Osteoblast (primary cell): ENCODE results near the gene ADGRL3. TPM values are rescaled to one million over a fixed set of nuclear protein-coding genes. Genes with fewer than 3 reads are reported as not detected.

Experiments
- DNase-seq: peaks from one replicate; pipeline ENCODE4 v3.0.0; 2011; ENCODE audit warnings: low spot score, mixed read lengths; ENCODE audit not compliant: insufficient read length; ENCODE audit errors: missing footprints
- H2AFZ ChIP-seq: 2 replicates; pipeline ENCODE4 v1.6.0; 2011; ENCODE audit warnings: mild to moderate bottlenecking, low read length
- H3K27ac ChIP-seq: 2 replicates; pipeline ENCODE4 v1.5.1; 2011; ENCODE audit warnings: mild to moderate bottlenecking, low read depth, low read length, moderate library complexity
- H3K27me3 ChIP-seq: 2 replicates; pipeline ENCODE4 v1.6.0; 2012; ENCODE audit warnings: mild to moderate bottlenecking, control low read depth, inconsistent platforms, low read length, moderate library complexity; ENCODE audit not compliant: insufficient read depth
- H3K36me3 ChIP-seq: 2 replicates; pipeline ENCODE4 v1.5.1; 2011; ENCODE audit warnings: mild to moderate bottlenecking, low read length, control low read depth, moderate library complexity; ENCODE audit not compliant: insufficient read depth
- H3K4me1 ChIP-seq: 2 replicates; pipeline ENCODE4 v1.5.1; 2011; ENCODE audit warnings: mild to moderate bottlenecking, low read length, control low read depth, moderate library complexity; ENCODE audit not compliant: insufficient read depth
- H3K4me2 ChIP-seq: 2 replicates; pipeline ENCODE4 v1.6.0; 2011; ENCODE audit warnings: mild to moderate bottlenecking, low read length; ENCODE audit not compliant: insufficient read depth
- H3K4me3 ChIP-seq: fragments of 200-600 bp; sonication (generic); 3 replicates; pipeline ENCODE4 v1.5.1; 2012; ENCODE audit warnings: mild to moderate bottlenecking, low read length, inconsistent platforms; ENCODE audit not compliant: insufficient read depth
- H3K79me2 ChIP-seq: 2 replicates; pipeline ENCODE4 v1.6.0; 2012; ENCODE audit warnings: mild to moderate bottlenecking, low read length, control low read depth, inconsistent platforms; ENCODE audit not compliant: insufficient read depth
- H3K9me3 ChIP-seq: 2 replicates; pipeline ENCODE4 v1.5.1; 2011; ENCODE audit warnings: low read depth, low read length, control low read depth
- H4K20me1 ChIP-seq: 2 replicates; pipeline ENCODE4 v1.6.0; 2012; ENCODE audit warnings: mild to moderate bottlenecking, low read length, control low read depth; ENCODE audit not compliant: insufficient read depth
- CTCF ChIP-seq: IDR thresholded peaks from 2 replicates; pipeline ENCODE4 v1.5.1; 2011; ENCODE audit warnings: mild to moderate bottlenecking, low read depth, low read length, moderate library complexity; ENCODE audit errors: extremely low read depth
- total RNA-seq: library from RNA; depleted of rRNA; stranded (reverse); fragments of >200 nt; gene quantifications from 2 replicates; pipeline ENCODE4 v1.2.3, GENCODE V29; 2012

ADGRL3 gene
- total RNA-seq, 1 donor, result not detected

- H3K36me3 ChIP-seq, result no peaks in the 10 kb centered on the region
- no peak overlapping the region for H3K4me3 ChIP-seq
- H4K20me1 ChIP-seq, result no peaks in the 10 kb centered on the region
- no peak overlapping the region for H3K4me2 ChIP-seq
- H3K27ac ChIP-seq, result no peak overlapping the region
- no peak overlapping the region for H2AFZ ChIP-seq
- DNase-seq, result no peak
- H3K9me3 ChIP-seq, result no peaks in the 10 kb centered on the region
- no peaks in the 10 kb centered on the region for H3K4me1 ChIP-seq
- H3K79me2 ChIP-seq, result no peaks in the 10 kb centered on the region
- TF ChIP-seq CTCF, result no peak
- no peaks in the 10 kb centered on the region for H3K27me3 ChIP-seq
Observed at GRCh38 chr4:61795998-61796397, 595.9 kb downstream of the ADGRL3 start.

GRCh38 chr4:61799794-61800193 lies 599.7 kb downstream of the ADGRL3 start:
- Histone ChIP-seq H2AFZ (no peak overlapping the region), H3K27me3 (no peaks in the 10 kb centered on the region), H3K4me2 (no peak overlapping the region), H3K79me2 (no peaks in the 10 kb centered on the region), H3K9me3 (no peaks in the 10 kb centered on the region), H3K36me3 (no peaks in the 10 kb centered on the region), H3K4me3 (no peak overlapping the region), H4K20me1 (no peaks in the 10 kb centered on the region), H3K27ac (no peak overlapping the region), H3K4me1 (no peaks in the 10 kb centered on the region)
- TF ChIP-seq CTCF, result no peak
- DNase-seq, result no peak

GRCh38 chr4:61805227-61805626 lies 605.1 kb downstream of the ADGRL3 start:
- Histone ChIP-seq H3K36me3 (no peaks in the 10 kb centered on the region), H3K4me1 (no peaks in the 10 kb centered on the region), H3K79me2 (no peaks in the 10 kb centered on the region), H3K27me3 (no peaks in the 10 kb centered on the region), H3K4me3 (no peak overlapping the region), H3K9me3 (no peaks in the 10 kb centered on the region), H2AFZ (no peak overlapping the region), H3K27ac (no peak overlapping the region), H3K4me2 (no peak overlapping the region), H4K20me1 (no peaks in the 10 kb centered on the region)
- DNase-seq, result no peak
- TF ChIP-seq CTCF, result no peak

GRCh38 chr4:61805979-61806378 lies 605.9 kb downstream of the ADGRL3 start:
- Histone ChIP-seq H3K36me3 (no peaks in the 10 kb centered on the region), H3K27ac (no peak overlapping the region), H3K4me1 (no peaks in the 10 kb centered on the region), H4K20me1 (no peaks in the 10 kb centered on the region), H3K4me3 (no peak overlapping the region), H3K79me2 (no peaks in the 10 kb centered on the region), H3K27me3 (no peaks in the 10 kb centered on the region), H3K9me3 (no peaks in the 10 kb centered on the region), H2AFZ (no peak overlapping the region), H3K4me2 (no peak overlapping the region)
- DNase-seq, result no peak
- TF ChIP-seq CTCF, result no peak
